ENCODE results near the gene DGKH.
"Not testable (repeated sequence)": the region's sequence is repeated elsewhere in the genome, so short reads cannot be mapped to it uniquely, and the experiment has no call there.

Gene DGKH

DNA sequence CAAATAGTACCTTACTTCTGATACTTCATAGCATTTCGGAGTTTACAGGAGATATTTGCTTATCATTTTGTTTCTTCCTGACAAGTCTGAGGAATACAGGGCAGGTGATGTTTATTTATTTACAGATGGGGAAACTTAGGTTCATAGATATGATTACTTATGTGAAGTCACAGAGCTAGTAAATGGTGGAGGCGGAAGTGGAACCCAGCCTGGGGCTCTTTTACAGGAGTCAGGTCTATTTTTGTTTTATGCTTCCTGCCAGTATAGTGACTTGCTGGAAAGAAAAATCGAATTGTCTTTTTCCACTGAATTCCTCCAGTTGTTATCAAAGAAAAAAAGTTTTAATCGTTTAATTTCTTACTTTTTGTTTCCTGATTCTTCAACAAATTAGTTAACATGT is 66.5 kb downstream of the DGKH start:
- no peak for DNase-seq (ENCODE audit: low read depth)

DNA sequence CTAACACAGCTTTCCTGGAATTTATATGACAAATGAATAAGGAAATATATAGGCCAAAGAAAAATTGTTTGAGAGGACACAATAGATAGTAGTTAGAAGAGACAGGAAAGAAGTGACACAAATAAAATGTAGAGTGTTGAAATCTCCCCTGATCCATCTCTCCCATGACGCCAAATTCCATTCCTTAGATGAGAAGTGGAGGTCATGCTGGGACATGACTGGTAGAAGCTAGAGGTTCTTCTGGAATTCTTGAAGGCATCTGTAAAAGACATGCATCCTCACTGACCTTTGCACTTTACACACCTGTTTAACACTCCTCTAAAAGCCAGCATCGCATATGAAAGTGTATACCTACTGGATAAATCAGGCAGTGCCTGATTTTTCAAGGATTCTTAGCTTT is 67.8 kb downstream of the DGKH start:
- no peak for DNase-seq (ENCODE audit: low read depth)

DNA sequence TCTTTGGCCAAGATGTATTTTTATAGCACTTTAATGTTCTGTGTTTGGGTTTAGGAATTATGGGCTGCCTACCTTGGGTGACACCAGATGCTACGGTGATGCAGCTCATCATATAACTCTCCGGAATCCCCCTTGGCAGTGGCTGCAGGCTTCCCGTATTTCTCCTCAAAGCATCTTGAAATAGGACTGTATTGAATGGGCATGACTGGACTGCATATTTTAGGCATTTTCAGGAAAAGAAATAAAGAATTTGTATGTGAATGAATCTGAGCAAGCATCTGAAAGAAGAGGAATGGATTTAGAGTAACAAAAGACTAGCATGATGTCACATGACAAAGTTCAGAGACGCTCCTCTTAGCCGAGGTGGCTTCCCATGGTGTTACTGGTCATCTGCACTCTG is 70.6 kb downstream of the DGKH start:
- no peak for DNase-seq (ENCODE audit: low read depth)

DNA sequence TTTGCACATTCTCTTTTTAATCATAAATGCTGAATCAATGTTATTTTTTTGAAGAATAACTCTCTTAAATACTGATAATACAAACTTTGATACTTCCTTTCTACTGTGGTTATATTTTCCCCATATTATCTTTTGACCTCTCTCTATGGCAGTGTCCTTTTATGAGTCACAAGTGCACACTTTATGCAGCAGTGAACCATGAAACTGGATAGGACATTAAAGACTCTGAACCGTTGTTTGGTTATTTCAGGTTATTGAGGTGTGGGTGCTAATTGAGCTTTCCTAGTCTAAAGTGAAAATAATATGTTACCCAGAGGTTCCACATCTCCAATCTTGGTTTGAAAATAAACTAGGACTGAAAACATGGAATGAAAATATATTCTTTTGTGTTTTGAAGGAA is 71.4 kb downstream of the DGKH start:
- no peak for DNase-seq (ENCODE audit: low read depth)

DNA sequence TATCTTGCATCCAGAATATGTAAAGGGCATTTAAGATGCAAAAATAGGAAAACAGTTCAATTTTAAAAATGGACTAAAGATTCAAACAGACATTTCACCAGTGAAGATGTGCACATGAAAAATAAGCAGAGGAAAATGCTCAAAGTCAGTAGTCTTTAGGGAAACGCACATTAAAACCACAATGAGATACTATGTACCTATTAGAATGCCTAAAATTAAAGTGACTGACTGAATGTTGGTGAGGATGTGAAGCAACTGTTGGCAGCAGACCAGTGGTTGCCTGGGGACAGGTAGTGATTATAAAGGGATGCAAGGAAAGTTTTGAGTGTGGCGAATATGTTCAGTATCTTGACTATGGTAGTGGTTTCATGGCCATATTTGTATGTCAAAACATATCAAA is 75.2 kb downstream of the DGKH start:
- no peak for DNase-seq (ENCODE audit: low read depth)

DNA sequence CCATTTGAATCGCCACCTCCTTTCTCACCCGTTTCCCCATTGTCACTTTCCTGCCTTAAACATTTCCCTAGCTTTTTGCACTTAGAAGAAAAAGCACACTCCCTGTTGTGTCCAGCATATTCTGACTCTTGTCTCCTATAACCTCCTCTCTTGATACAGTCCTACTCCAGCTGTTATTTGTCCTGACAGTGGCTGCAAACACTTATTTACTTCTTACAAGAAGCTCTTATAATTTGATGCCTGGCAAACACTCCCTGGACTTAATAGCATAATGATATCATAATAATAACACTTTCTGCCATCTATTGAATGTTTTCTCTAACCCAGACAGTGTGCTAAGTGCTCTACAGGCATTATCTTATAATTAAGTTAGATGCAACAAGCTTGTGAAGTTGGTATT is 76.6 kb downstream of the DGKH start:
- no peak for DNase-seq (ENCODE audit: low read depth)

DNA sequence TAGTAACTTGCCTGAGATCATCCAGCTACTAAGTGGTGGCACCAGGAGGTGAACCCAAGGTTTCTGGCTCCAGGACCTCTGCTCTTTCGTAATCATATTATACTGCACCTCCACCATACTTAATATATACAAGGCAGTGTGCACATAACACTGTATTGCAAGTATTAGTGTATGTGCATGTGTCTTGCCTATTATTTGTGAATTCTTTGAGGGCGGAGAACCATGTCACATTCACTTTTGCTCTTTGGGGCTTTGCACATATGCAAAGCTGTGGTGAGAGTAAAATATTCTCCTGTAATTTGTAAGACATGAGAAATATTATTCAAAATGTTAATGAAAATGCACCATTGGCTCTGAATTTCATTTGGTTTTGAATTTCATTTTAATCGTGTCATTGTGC is 78.6 kb downstream of the DGKH start:
- no peak for DNase-seq (ENCODE audit: low read depth)

DNA sequence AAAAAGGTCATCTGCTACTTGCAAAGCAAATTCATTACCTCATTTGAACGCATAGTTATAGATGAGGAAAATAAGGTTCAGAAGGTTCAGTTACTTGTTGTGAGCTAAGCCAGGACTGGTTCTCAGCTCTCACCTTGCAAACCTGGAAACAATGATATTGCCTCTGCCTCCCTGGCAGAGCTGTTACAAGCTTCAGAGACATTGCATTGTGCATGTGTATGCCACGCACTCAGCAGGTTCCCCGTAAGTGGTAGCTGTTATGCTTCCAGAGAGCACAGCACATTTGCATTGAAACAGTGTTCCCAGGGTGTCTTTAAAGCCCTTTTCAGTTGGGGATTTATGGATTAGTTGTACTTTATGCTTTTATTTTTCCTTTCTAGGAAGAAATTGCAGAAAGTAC is 80.6 kb downstream of the DGKH start:
- no peak for DNase-seq (ENCODE audit: low read depth)

DNA sequence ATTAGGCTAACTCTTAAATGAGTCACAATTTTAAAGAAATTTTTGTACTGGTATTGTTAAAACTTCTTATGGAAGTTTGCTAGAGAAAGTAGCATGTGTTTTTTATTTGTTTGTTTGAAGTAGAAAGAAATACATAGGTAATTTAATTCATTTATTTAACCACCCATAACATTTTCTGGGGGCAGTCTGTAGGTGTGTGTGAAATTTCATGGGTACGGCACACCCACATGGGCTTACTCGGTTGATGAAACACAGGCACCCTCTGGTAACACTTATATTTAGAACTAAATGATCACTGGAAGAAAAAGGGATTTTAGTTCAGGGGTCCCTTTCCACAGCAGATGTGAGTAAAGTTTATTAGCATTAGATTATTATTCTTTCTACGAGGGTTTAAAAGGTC is 88.1 kb downstream of the DGKH start:
- no peak for DNase-seq (ENCODE audit: low read depth)

DNA sequence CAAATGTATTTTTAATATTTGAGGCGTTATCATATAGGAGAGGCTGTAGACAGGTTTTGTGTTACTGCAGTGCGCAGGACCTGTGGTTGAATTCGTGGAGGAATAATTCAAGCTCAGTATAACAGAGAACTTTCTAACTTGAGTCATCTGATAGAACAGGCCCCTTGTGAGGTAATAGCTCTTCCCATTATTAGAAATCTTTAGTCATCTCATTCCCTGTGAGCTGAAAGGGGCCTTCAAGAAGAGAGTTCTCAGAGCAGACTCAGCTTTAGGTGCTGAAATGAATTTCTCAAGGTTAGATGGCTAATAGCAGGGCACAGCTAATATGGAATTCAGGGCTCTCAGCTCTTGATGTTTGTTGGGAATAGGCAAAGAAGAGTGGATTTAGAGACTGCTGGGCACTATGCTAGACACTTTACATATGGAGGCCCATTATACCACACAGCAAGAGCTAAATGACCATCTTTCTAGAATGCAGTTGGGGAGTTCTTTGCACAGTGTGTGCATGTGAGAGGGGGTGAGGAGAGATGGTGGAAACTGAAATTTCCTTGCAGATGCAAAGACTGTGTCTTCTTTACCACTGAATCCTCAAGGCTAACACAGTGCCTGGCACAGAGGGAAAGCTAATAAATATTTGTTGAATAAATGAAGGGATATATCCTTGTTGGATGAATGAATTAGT is 89.5 kb downstream of the DGKH start:
- no peak for DNase-seq (ENCODE audit: low read depth)

DNA sequence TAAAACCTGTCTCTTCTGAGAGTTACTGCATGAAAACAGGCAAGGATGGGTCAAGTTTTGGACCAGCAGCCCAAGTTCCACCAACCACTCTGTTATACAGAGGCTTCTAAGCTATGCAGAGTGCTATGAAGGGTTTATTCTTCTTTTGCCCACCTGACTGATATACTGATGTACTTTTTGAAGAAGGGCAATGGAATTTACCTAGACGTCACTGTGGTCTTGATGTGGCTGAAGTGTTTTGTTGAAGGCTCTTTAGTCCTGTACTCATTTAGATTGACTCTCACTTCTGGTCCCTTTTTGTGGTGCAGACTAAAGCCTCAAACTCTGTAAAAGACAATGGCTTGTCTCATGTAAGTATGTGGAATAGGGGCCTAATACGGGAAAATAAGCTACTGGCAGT is 92.0 kb downstream of the DGKH start:
- no peak for DNase-seq (ENCODE audit: low read depth)

DNA sequence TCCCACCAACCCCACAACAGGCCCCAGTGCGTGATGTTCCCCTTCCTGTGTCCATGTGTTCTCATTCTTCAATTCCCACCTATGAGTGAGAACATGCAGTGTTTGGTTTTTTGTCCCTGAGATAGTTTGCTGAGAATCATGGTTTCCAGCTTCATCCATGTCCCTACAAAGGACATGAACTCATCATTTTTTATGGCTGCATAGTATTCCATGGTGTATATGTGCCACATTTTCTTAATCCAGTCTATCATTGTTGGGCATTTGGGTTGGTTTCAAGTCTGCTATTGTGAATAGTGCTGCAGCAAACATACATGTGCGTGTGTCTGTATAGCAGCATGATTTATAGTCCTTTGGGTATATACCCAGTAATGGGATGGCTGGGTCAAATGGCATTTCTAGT is 92.6 kb downstream of the DGKH start:
- DNase-seq (ENCODE audit: low read depth), result not testable (repeated sequence)

DNA sequence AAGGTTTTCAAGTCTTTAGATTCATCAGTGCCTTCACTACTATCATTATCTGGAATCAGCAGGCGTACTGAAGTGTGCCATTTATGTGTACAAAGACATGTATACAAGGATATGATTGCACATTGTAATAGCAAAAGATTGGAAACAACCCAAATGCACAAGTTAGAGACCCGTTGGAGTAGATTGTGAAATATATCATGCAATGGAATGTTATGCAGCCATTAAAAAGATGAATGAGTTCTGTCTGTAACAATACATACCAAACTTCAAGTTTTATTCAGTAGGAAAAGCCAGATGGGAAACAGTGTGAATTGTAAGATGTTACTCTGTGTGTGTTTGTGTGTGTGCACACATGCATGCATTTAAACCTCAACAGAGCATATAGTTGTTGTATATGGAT is 97.9 kb downstream of the DGKH start:
- DNase-seq (ENCODE audit: low read depth), result no peak

DNA sequence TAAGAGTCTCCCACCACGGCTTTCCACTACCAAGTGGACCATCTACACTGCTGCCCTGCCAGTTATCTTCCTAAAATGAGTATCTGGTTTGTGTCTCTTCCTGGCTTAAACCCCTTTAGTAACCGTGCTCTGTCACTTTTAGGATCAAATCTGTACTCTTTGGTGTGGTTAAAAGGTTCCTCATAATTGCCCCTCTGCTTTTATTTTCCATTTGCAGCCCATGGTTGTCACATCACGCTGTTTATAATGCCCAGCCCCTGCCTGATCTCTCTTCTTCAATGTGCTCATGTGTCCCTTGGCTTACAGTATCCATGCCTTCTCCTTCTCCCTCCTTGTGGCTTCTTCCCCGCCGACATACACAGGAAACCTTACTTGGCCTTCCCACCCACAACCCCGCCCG is 100.1 kb downstream of the DGKH start:
- no peak for DNase-seq (ENCODE audit: low read depth)

DNA sequence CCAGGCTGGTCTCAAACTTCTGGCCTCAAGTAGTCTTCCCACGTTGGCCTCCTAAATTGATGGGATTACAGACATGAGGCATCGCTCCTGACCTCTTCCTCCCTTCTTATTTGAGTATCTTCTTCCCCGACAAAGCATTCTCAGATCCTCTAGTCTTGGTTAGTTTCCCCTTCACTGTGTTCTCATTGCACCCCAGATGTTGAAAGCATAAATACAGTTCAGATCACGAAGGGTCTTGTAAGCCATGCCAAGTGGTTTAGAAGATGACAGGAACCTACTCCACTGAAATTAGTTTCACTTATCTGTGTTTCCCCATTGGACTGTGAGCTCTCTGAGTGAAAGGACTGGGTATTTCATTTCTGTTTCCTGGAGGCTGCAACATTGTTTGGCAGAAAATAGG is 100.7 kb downstream of the DGKH start:
- DNase-seq (ENCODE audit: low read depth), result no peak

DNA sequence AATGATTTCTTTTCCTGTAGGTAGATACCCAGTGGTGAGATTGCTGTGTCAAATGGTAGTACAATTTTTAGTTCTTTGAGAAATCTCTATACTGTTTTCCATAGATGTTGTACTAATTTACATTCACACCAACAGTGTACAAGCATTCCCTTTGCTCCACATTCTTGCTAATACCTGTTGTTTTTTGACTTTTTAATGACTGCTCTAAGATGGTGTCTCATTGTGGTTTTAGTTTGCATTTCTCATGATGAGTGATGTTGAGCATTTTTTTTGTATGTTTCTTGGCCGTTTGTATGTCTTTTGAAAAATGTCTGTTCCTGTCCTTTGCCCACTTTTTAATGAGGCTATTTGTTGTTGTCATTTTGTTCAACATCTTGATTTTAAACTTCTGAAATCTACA is 103.3 kb downstream of the DGKH start:
- DNase-seq (ENCODE audit: low read depth), result no peak

DNA sequence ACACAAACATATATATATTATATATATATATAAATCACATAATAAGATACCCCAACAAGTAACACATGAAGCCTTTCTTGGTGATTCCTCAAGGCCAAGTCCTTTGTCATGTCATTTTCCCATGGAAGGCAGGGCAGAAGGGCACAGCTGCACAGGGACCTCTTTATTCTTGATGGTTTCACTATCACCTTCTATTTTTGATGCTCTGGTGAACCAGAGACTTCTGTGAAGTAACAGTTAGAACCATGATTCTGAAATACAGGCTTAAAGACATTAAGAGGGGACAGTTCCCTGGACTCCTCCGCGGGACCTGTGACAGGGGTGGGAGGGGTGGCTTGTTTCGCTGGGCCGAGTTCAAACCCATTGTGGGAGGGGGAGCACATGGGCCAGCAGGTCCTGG is 104.0 kb downstream of the DGKH start:
- DNase-seq (ENCODE audit: low read depth), result no peak

DNA sequence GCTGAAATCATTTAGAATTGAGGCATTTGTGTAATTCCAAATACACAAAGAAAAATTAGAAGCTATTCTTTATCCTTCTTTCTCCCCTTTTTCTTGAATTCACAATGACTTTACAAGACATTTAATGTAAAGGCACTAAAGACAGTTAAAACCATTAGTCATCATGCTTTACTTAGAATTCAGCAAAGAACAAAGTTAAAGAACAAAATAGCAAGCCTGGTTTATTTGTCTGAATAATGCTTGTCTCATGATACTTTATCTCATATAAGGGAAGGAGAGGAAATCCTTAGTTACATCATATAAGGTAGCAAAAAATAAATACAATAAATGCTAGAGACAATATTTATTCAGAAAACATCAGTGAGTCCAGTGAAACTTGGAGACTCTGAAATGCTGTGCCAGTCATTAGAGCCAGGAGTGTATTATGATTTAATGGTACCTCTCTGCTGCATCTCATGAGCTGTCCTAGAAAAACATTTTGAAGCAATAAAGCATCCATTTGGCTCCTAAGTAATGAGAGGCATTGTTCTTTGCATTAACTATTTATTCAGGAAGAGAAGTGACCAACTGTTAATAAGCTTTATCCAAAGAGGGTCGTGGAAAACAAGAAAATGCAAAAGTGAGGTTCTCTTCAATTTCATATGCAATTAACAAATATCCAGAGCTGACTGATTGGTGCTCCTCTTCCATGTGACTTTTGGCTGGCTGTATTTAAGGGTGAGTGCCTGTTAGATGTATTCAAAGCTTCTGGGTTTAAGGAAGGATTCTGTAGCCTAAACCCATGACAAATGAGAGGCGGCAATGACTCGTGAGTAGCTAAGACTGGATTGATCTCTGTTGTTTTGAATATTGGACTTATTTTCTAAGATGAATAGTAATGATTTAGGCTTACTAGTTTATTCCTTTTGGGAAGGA is 105.0 kb downstream of the DGKH start:
- no peak for DNase-seq (ENCODE audit: low read depth)

DNA sequence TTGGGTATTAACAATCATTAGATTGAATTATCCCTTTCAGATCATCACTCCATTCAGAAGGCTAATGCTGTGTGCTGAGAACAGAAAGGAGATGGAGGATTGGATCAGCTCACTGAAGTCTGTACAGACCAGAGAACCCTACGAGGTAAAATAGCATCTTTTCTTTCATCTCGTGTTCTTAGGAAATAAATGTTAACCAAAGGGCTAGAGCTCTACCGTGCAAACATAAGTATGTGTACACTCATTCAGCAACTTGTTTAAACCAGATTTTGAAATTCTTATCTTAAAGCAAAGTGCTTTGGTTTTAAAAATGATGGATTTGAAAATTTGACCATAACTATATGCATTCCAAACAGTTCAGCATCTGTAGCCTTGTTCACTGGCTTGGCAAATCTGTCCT is 106.8 kb downstream of the DGKH start:
- DNase-seq (ENCODE audit: low read depth), result no peak

DNA sequence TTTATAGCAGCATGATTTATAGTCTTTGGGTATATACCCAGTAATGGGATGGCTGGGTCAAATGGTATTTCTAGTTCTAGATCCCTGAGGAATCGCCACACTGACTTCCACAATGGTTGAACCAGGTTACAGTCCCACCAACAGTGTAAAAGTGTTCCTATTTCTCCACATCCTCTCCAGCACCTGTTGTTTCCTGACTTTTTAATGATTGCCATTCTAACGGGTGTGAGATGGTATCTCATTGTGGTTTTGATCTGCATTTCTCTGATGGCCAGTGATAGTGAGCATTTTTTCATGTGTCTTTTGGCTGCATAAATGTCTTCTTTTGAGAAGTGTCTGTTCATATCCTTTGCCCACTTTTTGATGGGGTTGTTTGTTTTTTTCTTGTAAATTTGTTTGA is 114.9 kb downstream of the DGKH start:
- not testable (repeated sequence) for DNase-seq (ENCODE audit: low read depth)

DNA sequence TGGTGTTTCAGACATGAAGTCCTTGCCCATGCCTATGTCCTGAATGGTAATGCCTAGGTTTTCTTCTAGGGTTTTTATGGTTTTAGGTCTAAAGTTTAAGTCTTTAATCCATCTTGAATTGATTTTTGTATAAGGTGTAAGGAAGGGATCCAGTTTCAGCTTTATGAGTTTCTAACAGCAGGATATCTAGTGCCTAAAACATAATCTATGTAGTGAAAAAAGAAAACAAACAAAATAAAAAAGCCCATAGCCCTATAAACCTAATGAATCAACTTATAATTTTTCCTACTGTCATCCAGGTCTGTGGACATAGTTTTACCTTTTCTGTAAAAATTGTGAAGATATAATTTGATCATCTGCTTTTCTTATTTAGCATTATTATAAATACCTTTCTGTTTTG is 115.5 kb downstream of the DGKH start:
- DNase-seq (ENCODE audit: low read depth), result not testable (repeated sequence)

DNA sequence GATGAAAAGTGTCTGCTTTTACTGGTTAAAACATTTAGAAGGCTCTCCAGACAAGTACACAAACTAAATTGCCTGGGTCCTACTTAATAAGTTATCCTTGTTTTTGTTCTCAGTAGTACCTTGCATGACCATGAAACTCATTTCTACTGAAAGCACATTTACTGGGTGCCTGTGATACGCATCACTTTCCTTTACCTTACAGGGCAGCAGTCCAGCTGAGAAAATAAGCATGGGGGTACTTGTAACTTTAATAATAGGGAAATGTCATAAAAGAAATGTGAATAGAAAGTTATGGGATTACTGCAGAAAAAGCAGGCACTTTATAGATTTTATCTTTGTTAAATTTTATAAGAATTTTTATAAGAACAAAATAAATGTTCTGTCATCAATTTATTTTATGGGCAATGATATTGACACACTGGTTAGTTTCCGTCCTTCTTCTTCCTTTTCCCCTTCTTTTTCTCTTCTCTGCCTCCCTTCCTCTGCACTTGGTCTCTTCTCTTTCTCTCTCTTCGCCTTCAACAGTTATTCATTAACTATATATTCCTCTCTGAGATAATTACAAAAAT is 116.2 kb downstream of the DGKH start:
- DNase-seq (ENCODE audit: low read depth), result no peak

DNA sequence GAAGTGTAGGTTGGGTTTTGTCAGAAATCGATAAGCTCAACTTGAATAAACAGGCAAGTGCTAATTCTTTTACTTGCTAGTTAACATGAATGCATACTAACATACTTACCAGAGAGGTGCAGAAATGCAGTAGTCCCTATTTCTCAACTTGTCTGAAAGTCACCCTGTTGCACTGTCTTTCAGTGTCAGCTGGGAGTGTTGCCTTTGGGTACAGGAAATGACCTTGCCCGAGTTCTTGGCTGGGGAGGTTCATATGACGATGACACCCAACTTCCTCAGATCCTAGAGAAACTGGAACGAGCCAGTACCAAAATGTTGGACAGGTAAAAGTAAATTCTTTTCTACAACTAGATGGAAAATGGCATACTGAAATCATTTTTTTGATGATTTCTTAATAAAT is 120.0 kb downstream of the DGKH start:
- DNase-seq (ENCODE audit: low read depth), result no peak

Measured in T follicular helper cell (primary cell).